ENCODE results near the gene SP2. TPM values are rescaled to one million over a fixed set of nuclear protein-coding genes. Genes with fewer than 3 reads are reported as not detected.

The SP2 gene
- total RNA-seq, 1 donor from 2014 or later: 22.7 TPM

DNA sequence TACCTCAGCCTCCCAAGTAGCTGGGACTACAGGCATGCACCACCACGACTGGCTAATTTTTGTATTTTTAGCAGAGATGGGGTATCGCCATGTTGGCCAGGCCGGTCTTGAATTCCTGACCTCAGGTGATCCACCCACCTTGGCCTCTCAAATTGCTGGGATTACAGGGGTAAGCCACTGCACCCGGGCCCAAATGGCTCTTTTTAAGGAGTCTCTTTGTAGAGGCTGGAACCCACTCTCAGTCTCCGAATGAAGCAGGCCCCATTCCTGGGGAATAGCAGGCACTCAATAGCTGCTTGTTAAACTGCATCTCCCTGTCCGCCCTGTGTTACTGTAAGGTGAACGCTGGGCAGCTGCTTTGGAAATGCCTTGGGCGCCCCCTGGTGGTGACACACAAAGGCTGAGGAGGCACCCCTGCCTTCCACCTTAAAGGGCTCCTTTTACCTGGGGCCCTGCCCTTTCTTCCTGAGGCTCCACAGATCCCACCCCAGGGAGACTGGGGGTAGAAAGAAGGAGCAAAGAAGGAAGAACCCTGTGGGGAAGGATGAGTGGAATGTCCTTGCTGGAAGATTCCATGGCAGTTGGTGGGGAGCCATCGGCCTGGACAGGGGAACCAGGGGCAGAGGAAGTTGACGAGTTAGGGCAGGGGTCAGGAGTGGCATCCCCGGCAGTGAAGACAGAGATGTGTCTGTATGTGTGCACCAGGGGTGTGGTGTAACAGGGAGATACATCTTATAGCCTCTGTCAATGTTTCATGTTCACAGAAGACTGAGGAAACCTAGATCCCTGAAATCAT is 6.1 kb upstream of the SP2 start:
- peak; percentile 92 for DNase-seq (ENCODE audit: low spot score)

- no peak for DNase-seq (ENCODE audit: low spot score)
These were observed 4.4 kb upstream of the SP2 start for GRCh38 chr17:47891545-47892088.

DNA sequence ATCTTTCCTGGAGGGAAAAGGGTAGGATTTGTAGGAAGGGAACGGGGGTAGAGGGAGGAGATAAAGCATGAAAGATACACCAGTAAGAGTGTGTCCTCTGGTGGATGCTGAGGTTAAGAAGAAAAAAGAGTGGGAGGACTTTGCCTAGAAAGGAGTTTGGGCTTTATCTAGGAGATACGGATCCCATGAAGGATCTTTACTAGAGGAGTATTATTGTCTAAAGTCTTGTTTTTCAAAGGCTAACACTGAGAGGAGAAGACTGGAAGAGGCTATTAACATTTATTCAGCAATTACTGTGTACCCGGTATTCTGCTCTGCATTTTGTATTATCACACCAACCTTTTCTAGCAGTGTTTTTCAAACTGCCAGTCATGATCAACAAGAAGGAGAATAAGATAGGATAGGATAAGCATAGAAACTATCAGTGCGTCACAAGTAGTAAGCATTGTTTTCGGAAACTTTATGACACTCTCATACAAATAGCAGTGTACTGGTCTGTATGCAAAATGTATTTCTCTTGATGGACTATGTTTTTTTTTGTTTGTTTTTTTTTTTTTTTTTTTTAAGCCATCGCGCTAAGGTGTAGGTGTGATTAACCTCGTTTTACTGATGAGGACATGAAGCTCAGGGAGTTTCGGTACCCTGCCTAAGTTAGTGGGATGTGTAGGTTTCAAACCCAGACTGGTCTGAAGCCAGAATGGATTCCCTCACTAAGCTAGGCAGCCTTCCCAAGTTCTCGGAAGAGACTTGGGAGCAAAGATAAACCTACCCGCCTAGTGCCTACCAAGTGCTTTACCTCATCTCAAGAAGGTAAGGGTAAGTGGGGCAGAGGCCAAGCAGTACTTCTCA is 1.3 kb upstream of the SP2 start:
- DNase-seq (ENCODE audit: low spot score): no peak

GRCh38 chr17:47895347-47895855 is 635 bp upstream of the SP2 start:
- peak; percentile 59 for DNase-seq (ENCODE audit: low spot score)

DNA sequence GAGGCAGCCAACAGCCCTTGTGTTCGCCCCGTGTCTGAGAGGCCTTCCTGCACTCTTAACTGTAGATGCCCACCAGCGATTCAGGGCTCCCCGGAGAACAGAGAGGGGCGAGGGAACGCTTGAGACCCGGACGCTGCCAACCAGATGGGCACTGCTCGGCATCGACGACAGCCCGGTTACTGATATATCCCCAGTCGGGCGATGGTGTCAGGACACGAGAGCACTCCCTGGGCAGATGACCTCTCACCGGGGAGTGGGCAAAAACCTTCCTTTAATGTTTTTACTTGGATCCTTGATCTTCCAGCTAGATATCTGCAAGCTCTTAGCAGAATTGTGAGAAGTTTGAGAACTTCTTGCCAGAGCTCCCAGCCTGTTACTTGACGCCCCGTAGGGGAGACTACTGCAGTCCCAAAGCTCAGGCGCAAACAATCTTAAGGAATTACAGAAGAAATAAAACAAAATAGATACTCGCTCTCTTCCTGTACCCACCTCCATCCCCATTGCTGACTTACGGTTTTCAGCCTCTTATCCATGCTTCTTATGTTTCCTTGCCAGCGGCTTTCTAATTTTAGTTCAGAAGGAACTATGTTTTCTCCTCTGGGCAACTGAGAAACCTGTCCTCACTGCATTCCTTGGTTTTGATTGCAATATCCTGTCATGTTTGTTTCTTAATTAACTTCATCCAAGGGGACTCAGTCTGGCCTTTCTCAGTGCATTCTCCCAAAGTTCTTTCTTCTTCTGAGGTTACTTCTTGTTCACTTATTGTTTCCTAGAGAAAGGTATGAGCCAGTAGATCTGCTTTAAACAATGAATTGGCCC is 845 bp downstream of the SP2 start:
- DNase-seq (ENCODE audit: low spot score): no peak

DNA sequence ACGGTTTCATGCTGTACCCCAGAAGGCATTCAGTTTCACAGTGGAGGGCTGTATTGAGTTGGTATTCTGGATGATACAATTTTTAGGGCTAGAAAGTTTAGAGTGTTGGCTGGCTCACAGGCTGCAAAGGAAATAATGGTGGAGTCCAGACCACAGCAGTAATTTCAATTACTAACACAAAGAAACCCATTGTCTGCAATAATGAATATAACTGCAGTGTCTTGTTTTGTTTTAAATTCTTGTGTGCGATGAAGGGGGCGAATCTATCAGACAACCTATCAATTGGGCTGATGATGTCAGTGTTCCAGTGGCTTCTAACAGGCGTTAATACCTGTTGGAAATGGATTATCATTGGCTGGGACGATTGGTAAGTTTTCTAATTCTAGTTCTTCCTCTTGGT is 1.5 kb downstream of the SP2 start:
- no peak for DNase-seq (ENCODE audit: low spot score)

- no peak for DNase-seq (ENCODE audit: low spot score)
These were observed 2.2 kb downstream of the SP2 start for GRCh38 chr17:47898241-47898640.

GRCh38 chr17:47899643-47900042 is 3.6 kb downstream of the SP2 start:
- DNase-seq (ENCODE audit: low spot score): no peak

- no peak for DNase-seq (ENCODE audit: low spot score)
These were observed 5.4 kb downstream of the SP2 start for GRCh38 chr17:47901423-47901822.

DNA sequence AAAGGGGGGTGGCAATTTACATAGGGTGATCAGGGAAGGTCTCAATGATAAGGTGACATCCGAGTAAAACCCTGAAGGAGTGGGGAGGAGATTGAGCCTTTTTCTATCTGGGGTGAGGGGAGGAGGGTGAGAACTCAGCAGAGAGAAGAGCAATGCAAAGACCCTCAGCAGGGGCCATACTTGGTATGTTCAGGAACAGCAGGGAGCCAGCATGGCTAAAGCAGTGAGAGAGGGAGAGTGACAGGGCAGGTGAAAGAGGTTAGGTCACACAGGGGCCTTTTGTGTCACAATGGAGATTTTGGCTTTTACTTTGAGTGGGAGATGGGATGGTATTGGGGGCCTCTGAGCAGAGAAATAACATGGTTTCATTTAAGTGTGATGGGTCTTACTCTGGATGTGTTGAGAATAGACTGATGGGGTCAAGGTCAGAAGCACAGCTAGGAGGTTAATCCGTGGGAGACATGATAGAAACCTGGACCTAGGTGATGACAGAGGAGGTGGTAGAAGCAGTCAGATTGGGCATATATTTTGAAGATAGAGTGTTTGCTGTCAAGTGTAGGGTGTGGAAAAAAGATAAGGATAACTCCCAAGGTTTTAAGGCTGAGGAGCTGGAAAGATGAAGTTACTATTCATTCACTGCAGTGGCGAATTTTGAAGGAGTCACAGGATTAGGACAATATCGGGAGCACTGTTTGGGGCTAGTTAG is 6.2 kb downstream of the SP2 start:
- DNase-seq (ENCODE audit: low spot score): no peak

GRCh38 chr17:47905221-47905733 is 9.2 kb downstream of the SP2 start:
- peak; percentile 80 for DNase-seq (ENCODE audit: low spot score)

GRCh38 chr17:47906443-47906842 is 10.4 kb downstream of the SP2 start:
- no peak for DNase-seq (ENCODE audit: low spot score)

DNA sequence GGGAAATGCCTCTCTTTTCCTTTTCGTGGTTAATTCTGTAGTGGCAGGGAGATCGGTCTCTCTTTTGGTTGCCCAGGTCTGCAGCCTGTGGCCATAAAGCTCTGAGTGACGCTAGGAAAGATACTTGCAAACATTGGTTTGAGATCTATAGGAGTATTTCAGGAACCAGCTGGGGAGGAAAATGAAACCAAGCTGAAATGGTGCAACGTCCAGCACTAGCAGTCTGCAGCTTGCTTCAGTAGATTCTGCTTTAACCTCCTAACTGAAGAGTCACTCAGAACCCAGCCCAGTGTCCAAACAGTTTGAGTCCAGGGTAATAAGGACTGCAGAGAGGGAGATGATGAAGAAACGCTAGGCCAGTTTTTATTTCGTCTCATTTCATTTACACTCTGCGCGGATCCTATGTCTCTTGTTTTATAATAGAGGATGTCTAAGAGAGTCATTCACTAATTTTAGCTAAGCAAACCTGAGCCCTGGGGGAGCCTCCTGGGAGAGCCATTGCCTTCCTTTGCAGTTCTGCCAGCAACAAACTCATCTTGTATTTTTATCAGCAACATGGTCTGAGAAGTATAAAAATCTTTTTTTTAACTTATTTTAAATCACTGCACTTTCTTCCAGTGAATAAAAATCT is 12.0 kb downstream of the SP2 start:
- no peak for DNase-seq (ENCODE audit: low spot score)

GRCh38 chr17:47913050-47913449 is 17.0 kb downstream of the SP2 start:
- no peak for DNase-seq (ENCODE audit: low spot score)

DNA sequence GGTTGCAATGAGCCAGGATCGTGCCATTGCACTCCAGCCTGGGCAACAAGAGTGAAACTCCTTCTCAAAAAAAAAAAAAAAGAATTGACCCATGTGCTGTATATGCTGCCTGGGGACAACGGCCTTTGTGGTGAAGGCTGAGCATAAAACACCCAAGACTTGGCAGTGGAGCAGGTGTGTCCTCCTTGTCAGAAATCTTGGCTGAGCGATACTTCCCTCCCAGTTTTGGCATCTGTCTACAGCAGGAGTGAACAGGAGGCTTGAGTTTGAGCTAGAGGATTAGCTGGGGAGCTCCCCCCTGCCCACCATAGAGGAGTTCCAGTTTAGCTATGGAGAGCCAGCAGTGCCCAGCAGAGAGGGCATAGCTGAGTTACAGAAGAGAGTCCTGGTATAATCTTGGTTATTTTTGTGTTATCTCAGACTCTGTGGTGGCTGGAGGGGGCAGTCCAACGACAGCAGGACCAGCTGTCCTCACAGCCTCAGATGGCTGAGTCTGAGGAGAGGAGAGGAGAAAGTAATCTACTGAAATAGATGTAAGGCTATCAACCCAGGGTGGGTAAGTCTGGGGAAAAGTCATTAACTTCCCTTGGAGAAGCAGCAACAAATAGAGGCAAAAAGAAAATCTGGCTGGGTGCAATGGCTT is 18.4 kb downstream of the SP2 start:
- DNase-seq (ENCODE audit: low spot score): no peak

DNA sequence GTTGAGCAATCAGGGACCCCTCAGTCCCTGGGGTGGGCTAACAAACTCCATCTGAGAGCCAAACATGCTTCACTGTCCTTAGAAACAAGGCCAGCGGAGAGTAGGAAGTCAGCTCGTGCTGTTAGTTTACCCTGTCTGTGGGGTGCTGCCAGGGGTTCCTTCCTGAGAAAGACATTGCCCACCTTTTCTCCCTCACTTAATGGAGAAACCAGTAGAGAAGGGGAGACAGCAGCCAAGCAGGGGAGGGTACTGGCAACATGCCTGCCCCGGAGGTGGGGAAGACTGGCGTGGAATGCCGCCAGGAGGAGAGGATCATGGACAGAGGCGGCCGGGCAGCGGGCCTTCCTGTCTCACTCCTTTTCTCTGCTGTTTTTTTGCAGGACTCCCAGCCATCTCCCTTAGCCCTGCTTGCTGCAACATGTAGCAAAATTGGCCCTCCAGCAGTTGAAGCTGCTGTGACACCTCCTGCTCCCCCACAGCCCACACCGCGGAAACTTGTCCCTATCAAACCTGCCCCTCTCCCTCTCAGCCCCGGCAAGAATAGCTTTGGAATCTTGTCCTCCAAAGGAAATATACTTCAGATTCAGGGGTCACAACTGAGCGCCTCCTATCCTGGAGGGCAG is 19.9 kb downstream of the SP2 start:
- DNase-seq (ENCODE audit: low spot score): no peak

- DNase-seq (ENCODE audit: low spot score): no peak
These were observed 20.6 kb downstream of the SP2 start for GRCh38 chr17:47916489-47917208.

DNA sequence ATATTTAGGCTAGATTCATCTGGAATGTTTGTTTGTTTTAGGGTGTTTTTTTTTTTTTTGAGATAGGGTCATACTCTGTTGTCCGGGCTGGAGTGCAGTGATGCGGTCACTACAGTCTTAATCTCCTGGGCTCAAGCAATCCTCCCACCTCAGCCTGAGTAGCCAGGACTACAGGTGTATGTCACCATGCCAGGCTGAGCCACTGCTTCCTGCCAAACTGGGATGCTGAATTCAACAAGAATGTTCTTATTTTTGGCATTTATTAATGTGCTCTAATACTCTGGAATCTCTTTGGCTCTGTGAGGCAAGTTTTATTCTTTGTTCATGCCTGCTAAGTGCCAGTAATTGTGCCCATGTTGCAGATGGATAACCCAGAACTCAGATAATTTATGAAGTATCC is 21.5 kb downstream of the SP2 start:
- no peak for DNase-seq (ENCODE audit: low spot score)

GRCh38 chr17:47918006-47918405 is 22.0 kb downstream of the SP2 start:
- no peak for DNase-seq (ENCODE audit: low spot score)
